HG03095 (cell line): ENCODE results near the gene RPL10A.
"Not testable (repeated sequence)": the region's sequence is repeated elsewhere in the genome, so short reads cannot be mapped to it uniquely, and the experiment has no call there.

Source experiments
- ATAC-seq: cut with Tn5 transposase; IDR thresholded peaks from one replicate; pipeline ENCODE4 v1.9.1; 2021; ENCODE audit warnings: moderate library complexity; ENCODE audit not compliant: unreplicated experiment

Gene RPL10A

GRCh38 chr6:35468181-35468979, at the start of gene RPL10A:
Gene RPL10A, plus strand, starts transcription at chr6:35468401. Its CDS starts 34 bp downstream, at chr6:35468435.
- ATAC-seq = peak; percentile 77

- ATAC-seq = no peak
These were observed 48.8 kb upstream of the RPL10A start for GRCh38 chr6:35419417-35419816.

- no peak for ATAC-seq
These were observed 48.2 kb upstream of the RPL10A start for GRCh38 chr6:35419961-35420360.

GRCh38 chr6:35425284-35425683, 42.9 kb upstream of the RPL10A start:
- ATAC-seq = no peak

GRCh38 chr6:35426074-35426473, 42.1 kb upstream of the RPL10A start:
- no peak for ATAC-seq

- ATAC-seq = no peak
These were observed 40.8 kb upstream of the RPL10A start for GRCh38 chr6:35427435-35427834.

GRCh38 chr6:35427851-35428321, 40.3 kb upstream of the RPL10A start:
- ATAC-seq = no peak

- ATAC-seq = no peak
These were observed 39.6 kb upstream of the RPL10A start for GRCh38 chr6:35428421-35429149.

- ATAC-seq = no peak
These were observed 38.7 kb upstream of the RPL10A start for GRCh38 chr6:35429463-35429862.

GRCh38 chr6:35432291-35432690, 35.9 kb upstream of the RPL10A start:
- no peak for ATAC-seq

- not testable (repeated sequence) for ATAC-seq
These were observed 35.5 kb upstream of the RPL10A start for GRCh38 chr6:35432702-35433101.

GRCh38 chr6:35435074-35435837, 32.9 kb upstream of the RPL10A start:
- no peak for ATAC-seq

GRCh38 chr6:35436071-35436857, 31.9 kb upstream of the RPL10A start:
- no peak for ATAC-seq

GRCh38 chr6:35438378-35439065, 29.7 kb upstream of the RPL10A start:
- ATAC-seq = not testable (repeated sequence)

GRCh38 chr6:35439308-35439707, 28.9 kb upstream of the RPL10A start:
- no peak for ATAC-seq

- ATAC-seq = no peak
These were observed 27.0 kb upstream of the RPL10A start for GRCh38 chr6:35441205-35441604.

GRCh38 chr6:35441642-35442041, 26.6 kb upstream of the RPL10A start:
- no peak for ATAC-seq

- ATAC-seq = no peak
These were observed 25.5 kb upstream of the RPL10A start for GRCh38 chr6:35442693-35443092.

- no peak for ATAC-seq
These were observed 24.7 kb upstream of the RPL10A start for GRCh38 chr6:35443341-35444030.
